Measurements from ENCODE around the gene ACYP1.
A peak's percentile ranks its signal among the peaks of the same experiment; 100 is the strongest.
"Not testable (repeated sequence)": the region's sequence is repeated elsewhere in the genome, so short reads cannot be mapped to it uniquely, and the experiment has no call there.

The ACYP1 gene

GRCh38 chr14:75084513-75084912, 20.7 kb upstream of the ACYP1 start:
- Mint-ChIP-seq H3K36me3 (ENCODE audit: insufficient read depth) (peaks cover 50% of the 10 kb centered on the region), H3K4me3 (no peak overlapping the region), H3K27me3 (no peaks in the 10 kb centered on the region), H3K27ac (no peak overlapping the region), H3K9me3 (no peaks in the 10 kb centered on the region), H3K4me1 (ENCODE audit: low read depth in 2 of 2) (no peaks in the 10 kb centered on the region)
- DNase-seq, result no peak
- ATAC-seq (replicated peaks), result no peak

DNA sequence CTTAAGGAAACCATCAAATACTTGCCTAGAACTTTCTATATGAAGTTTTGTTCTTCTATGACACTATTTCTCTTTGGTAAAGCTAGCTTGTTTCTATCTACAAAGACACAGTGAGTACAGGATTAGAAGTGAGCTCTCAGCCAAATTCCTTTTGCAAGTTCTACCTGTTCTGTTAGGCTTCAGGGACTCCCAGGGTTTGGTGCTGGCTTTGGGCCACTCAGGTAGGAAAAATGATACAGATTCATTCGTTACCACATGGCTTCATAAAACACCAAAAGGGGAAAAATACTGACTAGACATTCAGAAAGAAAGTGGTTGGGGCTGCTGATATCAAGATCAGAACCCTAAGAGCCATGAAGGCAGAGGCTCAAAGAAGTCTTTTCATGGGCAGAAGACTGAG, 19.4 kb upstream of the ACYP1 start:
- Mint-ChIP-seq H3K9me3 (no peaks in the 10 kb centered on the region), H3K4me1 (ENCODE audit: low read depth in 2 of 2) (no peaks in the 10 kb centered on the region), H3K4me3 (no peak overlapping the region), H3K36me3 (ENCODE audit: insufficient read depth) (peaks cover 46% of the 10 kb centered on the region), H3K27me3 (no peaks in the 10 kb centered on the region), H3K27ac (no peak overlapping the region)
- no peak for DNase-seq
- ATAC-seq (replicated peaks), result no peak

GRCh38 chr14:75081660-75082229, 17.9 kb upstream of the ACYP1 start:
- ATAC-seq (replicated peaks), result no peak
- DNase-seq, result no peak
- H3K4me3 Mint-ChIP-seq, result no peak overlapping the region
- H3K27me3 Mint-ChIP-seq, result no peaks in the 10 kb centered on the region
- no peaks in the 10 kb centered on the region for H3K9me3 Mint-ChIP-seq
- no peak overlapping the region for H3K27ac Mint-ChIP-seq
- no peaks in the 10 kb centered on the region for H3K4me1 Mint-ChIP-seq (ENCODE audit: low read depth in 2 of 2)
- peaks cover 31% of the 10 kb centered on the region for H3K36me3 Mint-ChIP-seq (ENCODE audit: insufficient read depth)

GRCh38 chr14:75079521-75079920, 15.7 kb upstream of the ACYP1 start:
- DNase-seq, result no peak
- Mint-ChIP-seq H3K27me3 (no peaks in the 10 kb centered on the region), H3K36me3 (ENCODE audit: insufficient read depth) (peaks cover 9% of the 10 kb centered on the region), H3K27ac (no peak overlapping the region), H3K4me1 (ENCODE audit: low read depth in 2 of 2) (no peaks in the 10 kb centered on the region), H3K4me3 (no peak overlapping the region), H3K9me3 (no peaks in the 10 kb centered on the region)
- ATAC-seq (replicated peaks), result no peak

DNA sequence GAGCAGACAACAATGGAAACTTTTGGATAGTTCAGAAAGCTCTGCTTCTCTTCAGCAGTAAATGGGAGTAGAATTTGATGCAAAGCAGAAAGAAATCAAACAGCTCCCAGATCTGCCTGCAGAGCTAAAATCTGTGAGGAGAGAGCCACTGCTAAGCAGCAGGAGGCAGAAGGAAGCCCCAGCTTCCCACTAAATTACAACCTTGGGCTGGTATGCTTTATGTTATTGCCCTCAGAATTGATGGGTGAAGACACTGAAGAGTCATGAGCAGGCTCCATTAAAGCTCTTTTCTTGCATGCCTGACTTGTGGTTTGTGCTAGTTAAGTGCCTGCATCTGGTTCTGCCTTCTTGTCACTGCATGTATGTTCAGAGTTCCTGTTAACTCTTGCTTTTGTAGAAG, 14.0 kb upstream of the ACYP1 start:
- no peak for ATAC-seq (replicated peaks)
- H3K27me3 Mint-ChIP-seq, result no peaks in the 10 kb centered on the region
- no peaks in the 10 kb centered on the region for H3K4me1 Mint-ChIP-seq (ENCODE audit: low read depth in 2 of 2)
- no peak overlapping the region for H3K4me3 Mint-ChIP-seq
- no peaks in the 10 kb centered on the region for H3K9me3 Mint-ChIP-seq
- H3K27ac Mint-ChIP-seq, result no peak overlapping the region
- H3K36me3 Mint-ChIP-seq (ENCODE audit: insufficient read depth), result no peaks in the 10 kb centered on the region
- no peak for DNase-seq

DNA sequence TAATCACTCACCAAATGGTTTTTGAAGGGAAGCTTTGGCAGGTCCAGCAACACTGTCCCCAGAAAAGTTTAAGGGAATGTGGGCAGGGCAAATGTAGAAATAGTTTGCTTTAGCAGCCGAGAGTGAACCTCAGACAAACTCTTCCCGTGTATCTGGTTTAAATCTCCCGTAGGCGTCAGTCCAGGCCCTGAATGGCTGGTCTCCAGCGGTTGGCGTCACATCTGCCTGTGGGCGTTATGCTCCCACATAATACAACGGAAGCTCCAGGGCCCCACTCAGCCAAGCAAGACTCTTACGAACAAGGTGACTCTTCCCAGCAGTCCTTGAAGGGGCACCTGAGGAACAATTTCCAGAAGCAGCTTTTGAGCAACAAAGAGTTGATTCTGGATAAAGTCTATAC, 6.6 kb upstream of the ACYP1 start:
- H3K27me3 Mint-ChIP-seq, result no peaks in the 10 kb centered on the region
- H3K4me1 Mint-ChIP-seq (ENCODE audit: low read depth in 2 of 2), result peaks cover 0 to 2% of the 10 kb centered on the region in 2 donors
- no peak overlapping the region for H3K4me3 Mint-ChIP-seq
- ATAC-seq (replicated peaks) (no peak), DNase-seq (no peak)
- H3K27ac Mint-ChIP-seq, result no peak overlapping the region
- H3K36me3 Mint-ChIP-seq (ENCODE audit: insufficient read depth), result no peaks in the 10 kb centered on the region
- H3K9me3 Mint-ChIP-seq, result no peaks in the 10 kb centered on the region

- Mint-ChIP-seq H3K4me1 (ENCODE audit: low read depth in 2 of 2) (peaks cover 0 to 2% of the 10 kb centered on the region in 2 donors), H3K9me3 (no peaks in the 10 kb centered on the region), H3K27me3 (no peaks in the 10 kb centered on the region), H3K27ac (no peak overlapping the region), H3K4me3 (no peak overlapping the region), H3K36me3 (ENCODE audit: insufficient read depth) (no peaks in the 10 kb centered on the region)
- DNase-seq, result no peak
- ATAC-seq (replicated peaks), result no peak
Observed at GRCh38 chr14:75069811-75070145, 6.0 kb upstream of the ACYP1 start.

DNA sequence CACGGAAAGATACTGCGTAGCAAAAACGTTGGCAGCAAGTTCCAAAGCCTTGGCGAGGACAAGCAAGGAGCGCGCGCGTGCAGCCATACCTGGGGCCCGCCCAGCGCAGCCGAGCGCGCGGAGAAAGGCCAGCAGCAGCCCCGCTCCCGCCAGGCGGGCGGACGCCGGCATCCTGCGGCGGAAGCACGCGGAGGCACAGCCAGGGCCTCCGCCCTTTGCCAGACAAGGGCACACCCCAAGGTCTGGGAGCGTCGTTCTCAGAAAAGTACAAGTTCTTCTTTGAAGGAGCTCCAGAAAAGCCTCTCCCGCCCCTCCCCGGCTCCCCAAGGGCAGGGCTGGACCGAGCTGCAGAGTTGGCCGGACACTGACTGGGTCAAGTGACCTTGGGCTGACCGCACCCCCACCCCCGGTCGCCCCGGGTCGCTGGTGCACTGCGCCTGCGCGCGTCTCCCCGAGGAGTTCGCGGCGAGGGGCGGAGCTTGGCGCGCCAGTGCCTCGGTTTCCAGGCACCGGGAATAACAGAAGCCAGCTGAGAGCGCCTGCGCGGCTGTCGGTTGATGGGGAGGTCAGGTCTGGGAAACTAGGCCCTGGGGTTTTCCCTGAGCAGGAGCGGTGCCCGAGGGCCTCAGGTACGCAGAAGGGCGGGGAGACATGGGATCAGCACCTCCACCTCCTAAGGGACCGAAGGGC, 5.4 kb upstream of the ACYP1 start, which contains the start of gene ZC2HC1C:
Gene ZC2HC1C, plus strand, starts transcription at position 521 of the 690 bp plus-strand sequence. CDS start 933 bp downstream, outside the sequence.
- H3K27ac Mint-ChIP-seq, result no peak within 1 kb of the TSS
- no peaks in the 10 kb centered on the region for H3K27me3 Mint-ChIP-seq
- no peaks in the 10 kb centered on the region for H3K36me3 Mint-ChIP-seq (ENCODE audit: insufficient read depth)
- H3K9me3 Mint-ChIP-seq, result no peaks in the 10 kb centered on the region
- no peak within 1 kb of the TSS for H3K4me3 Mint-ChIP-seq
- peak in 2 of 3 experiments; percentile 13 for DNase-seq
- ATAC-seq (replicated peaks), result peak; percentile 85
- peaks cover 1 to 4% of the 10 kb centered on the region in 2 donors for H3K4me1 Mint-ChIP-seq (ENCODE audit: low read depth in 2 of 2)

DNA sequence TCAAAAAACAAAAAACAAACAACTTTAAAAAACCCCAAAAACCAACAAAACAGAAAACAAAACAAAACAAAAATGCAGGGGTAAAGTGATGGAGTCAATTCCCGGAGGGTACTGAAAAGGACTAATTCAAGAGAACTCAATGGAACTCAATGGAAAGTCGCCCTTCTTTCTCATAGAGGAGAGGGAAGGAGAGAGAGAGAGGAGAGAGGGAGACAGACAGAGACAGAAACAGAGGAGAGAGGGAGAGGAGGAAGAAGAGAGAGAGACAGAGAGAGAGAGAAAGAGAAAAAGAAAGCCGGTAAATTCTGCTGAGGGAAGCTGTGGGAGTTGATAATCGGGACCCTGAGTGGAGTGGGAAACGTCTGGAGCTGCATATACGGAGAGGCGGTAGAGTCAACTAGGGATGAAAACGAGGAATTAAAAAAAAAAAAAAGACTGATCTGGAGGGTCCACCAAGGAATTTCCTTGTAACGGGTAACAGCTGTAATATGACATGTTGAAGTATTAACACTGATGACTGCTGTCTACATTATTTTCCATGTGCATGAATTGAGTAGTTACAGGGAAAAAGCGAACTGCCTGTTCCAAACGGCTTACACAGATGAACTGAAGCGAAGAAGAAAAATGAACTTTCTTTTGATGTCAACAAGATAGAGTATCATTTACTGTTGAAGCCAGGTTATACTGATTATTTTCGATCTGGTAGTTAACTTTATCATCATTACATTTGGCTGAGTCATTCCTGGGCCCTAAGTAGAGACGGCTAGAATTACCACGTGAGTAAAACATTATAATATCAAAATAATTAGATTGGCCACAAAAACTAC, 4.7 kb upstream of the ACYP1 start:
- H3K27me3 Mint-ChIP-seq, result no peaks in the 10 kb centered on the region
- H3K4me3 Mint-ChIP-seq, result no peak overlapping the region
- H3K27ac Mint-ChIP-seq, result no peak overlapping the region
- no peaks in the 10 kb centered on the region for H3K9me3 Mint-ChIP-seq
- peaks cover 9 to 11% of the 10 kb centered on the region in 2 donors for H3K4me1 Mint-ChIP-seq (ENCODE audit: low read depth in 2 of 2)
- ATAC-seq (replicated peaks) (no peak), DNase-seq (no peak)
- H3K36me3 Mint-ChIP-seq (ENCODE audit: insufficient read depth), result peaks cover 5% of the 10 kb centered on the region

- H3K27me3 Mint-ChIP-seq, DNase-seq, H3K9me3 Mint-ChIP-seq: not testable (repeated sequence)
Observed at GRCh38 chr14:75067765-75068164, 3.9 kb upstream of the ACYP1 start.

DNA sequence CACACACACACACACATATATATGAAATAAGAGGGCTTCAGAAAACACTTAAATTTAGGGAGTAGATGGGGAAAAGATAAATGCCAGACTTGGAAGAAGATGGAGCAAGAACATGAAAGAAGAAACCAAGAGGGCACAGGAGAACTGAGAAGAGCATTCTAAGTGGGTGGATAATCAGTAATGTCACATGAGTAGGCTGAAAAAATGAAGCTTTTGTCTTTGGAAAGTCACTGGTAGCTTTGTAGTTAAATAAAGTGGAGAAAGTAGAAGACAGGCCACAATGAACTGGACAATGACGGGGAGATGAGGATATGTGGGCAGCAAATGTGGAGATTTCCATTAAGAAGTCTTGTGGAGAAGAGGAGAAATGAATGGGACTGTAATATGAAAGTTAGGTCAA, 3.4 kb upstream of the ACYP1 start:
- Mint-ChIP-seq H3K4me1 (ENCODE audit: low read depth in 2 of 2) (peaks cover 17 to 18% of the 10 kb centered on the region in 2 donors), H3K4me3 (no peak overlapping the region), H3K27me3 (no peaks in the 10 kb centered on the region), H3K9me3 (no peaks in the 10 kb centered on the region), H3K36me3 (ENCODE audit: insufficient read depth) (peaks cover 5% of the 10 kb centered on the region), H3K27ac (no peak overlapping the region)
- ATAC-seq (replicated peaks), result no peak
- no peak for DNase-seq

More at GRCh38 chr14:75067765-75068164, 3.9 kb upstream of the ACYP1 start:
- H3K4me1 Mint-ChIP-seq (ENCODE audit: low read depth in 2 of 2), result peaks cover 16 to 17% of the 10 kb centered on the region in 2 donors
- H3K4me3 Mint-ChIP-seq; H3K27ac Mint-ChIP-seq; H3K36me3 Mint-ChIP-seq (ENCODE audit: insufficient read depth); ATAC-seq (replicated peaks): not testable (repeated sequence)

DNA sequence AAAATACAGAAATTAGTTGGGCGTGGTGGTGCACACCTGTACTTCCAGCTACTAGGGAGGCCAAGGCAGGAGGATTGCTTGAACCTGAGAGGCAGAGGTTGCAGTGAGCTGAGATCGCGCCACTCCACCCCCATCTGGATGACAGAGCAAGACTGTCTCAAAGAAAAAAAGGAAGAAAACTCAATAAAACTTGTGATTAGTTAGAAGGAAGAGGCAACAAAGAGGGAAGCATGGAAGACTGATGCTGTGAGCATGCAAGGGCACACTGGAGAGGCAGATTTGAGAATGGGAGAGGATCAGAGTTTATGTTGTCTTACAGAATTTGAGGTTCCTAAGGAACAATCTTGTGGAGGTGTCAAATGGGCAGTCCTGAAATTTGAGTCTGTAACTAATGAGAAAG, 2.9 kb upstream of the ACYP1 start:
- ATAC-seq (replicated peaks), result no peak

GRCh38 chr14:75064205-75064567, 362 bp upstream of the ACYP1 start:
- Mint-ChIP-seq H3K27me3 (no peaks in the 10 kb centered on the region), H3K9me3 (no peaks in the 10 kb centered on the region), H3K4me1 (ENCODE audit: low read depth in 2 of 2) (peaks cover 16 to 23% of the 10 kb centered on the region in 2 donors), H3K4me3 (peak overlapping the region; percentile 97 to 100), H3K27ac (peak overlapping the region; percentile 96 to 99), H3K36me3 (ENCODE audit: insufficient read depth) (peaks cover 8% of the 10 kb centered on the region)
- DNase-seq, result no peak
- ATAC-seq (replicated peaks), result peak; percentile 26

More for the DNA sequence above, 2.9 kb upstream of the ACYP1 start:
- DNase-seq, result no peak
- Mint-ChIP-seq H3K27ac (no peak overlapping the region), H3K4me1 (ENCODE audit: low read depth in 2 of 2) (peaks cover 17 to 19% of the 10 kb centered on the region in 2 donors), H3K27me3 (no peaks in the 10 kb centered on the region), H3K9me3 (no peaks in the 10 kb centered on the region), H3K36me3 (ENCODE audit: insufficient read depth) (peaks cover 5% of the 10 kb centered on the region), H3K4me3 (no peak overlapping the region)

GRCh38 chr14:75063013-75063412, 811 bp downstream of the ACYP1 start:
- H3K9me3 Mint-ChIP-seq, result no peaks in the 10 kb centered on the region
- ATAC-seq (replicated peaks) (no peak), DNase-seq (no peak)
- peak overlapping the region; percentile 96 to 99 for H3K27ac Mint-ChIP-seq
- H3K4me3 Mint-ChIP-seq, result peak overlapping the region; percentile 97 to 100
- H3K36me3 Mint-ChIP-seq (ENCODE audit: insufficient read depth), result peaks cover 8% of the 10 kb centered on the region
- peaks cover 16 to 23% of the 10 kb centered on the region in 2 donors for H3K4me1 Mint-ChIP-seq (ENCODE audit: low read depth in 2 of 2)
- no peaks in the 10 kb centered on the region for H3K27me3 Mint-ChIP-seq
